Left colon (tissue), 2 donors: ENCODE measurements around the gene ZNF212. TPM values are rescaled to one million over a fixed set of nuclear protein-coding genes. Genes with fewer than 3 reads are reported as not detected.

Experiments used
- ATAC-seq: fragments of 200-7000 bp; cut with Tn5 transposase; one replicate; pipeline ENCODE4 v1.9.1; 2020; ENCODE audit warnings: mild to moderate bottlenecking, moderate library complexity
- DNase-seq, 2 donors: peaks; one replicate each; pipeline ENCODE4 v3.0.0-alpha.2; 2020
- intact Hi-C, 2 donors: fragments of 100-400 bp; cut with DNase I in 1 of 2; cut with micrococcal nuclease in 1 of 2; formaldehyde crosslinking; loops; one replicate each; pipeline versions ENCODE4 v1.11.2 to v1.14.0; 2022; cut with DNase I, micrococcal nuclease
- long read RNA-seq: library from polyadenylated mRNA; unstranded; transcript quantifications from one replicate; pipeline ENCODE4 v2.0.0, GENCODE V29; 2021
- total RNA-seq, 2 donors: library from RNA; stranded (reverse); fragmentation: NEBNext Ultra II Directional; extraction: Animal tissue kit (Norgen Biotek cat#: 25700); gene quantifications; one replicate each; pipeline ENCODE4 v1.2.1, GENCODE V29; 2021
- donor health status: DM: no; HTN: no; CAD: no.
- donor health status: DM: yes; HTN: yes; CAD: no.

The ZNF212 gene
- 1 to 10 TPM; 9.3 to 9.7 TPM for total RNA-seq
- long read RNA-seq, transcript ZNF212-201 (5 exons, 2,810 nt), result major isoform, 5 of 10 reads
- long read RNA-seq, partial matches to known transcripts, result 0 of 10 reads
- long read RNA-seq, other reads (novel, unspliced or antisense), result 5 of 10 reads

- intact Hi-C loops, result no loop called here
- DNase-seq (peak; percentile 88 to 90), ATAC-seq (peak; percentile 100)
Observed at GRCh38 chr7:149239345-149240143, at the start of gene ZNF212. Gene ZNF212 (plus strand): TSS chr7:149239651. CDS start chr7:149239779, 128 bp downstream.

DNA sequence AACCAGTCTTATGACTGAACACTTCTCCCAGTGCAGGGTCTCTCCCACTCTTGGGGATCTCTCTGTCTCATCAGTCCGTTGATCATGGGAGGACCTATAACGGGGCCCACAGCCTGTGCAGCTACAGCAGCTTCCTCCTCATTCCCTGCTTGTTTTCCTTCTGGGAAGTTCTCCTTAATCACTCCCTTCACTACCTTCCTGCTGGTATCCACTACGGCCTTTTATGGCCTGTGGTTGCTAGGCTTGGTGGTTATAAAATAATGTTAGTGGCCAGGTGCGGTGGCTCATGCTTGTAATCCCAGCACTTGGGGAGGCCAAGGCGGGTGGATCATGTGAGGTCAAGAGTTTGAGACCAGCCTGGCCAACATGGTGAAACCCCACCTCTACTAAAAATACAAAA is 47.6 kb upstream of the ZNF212 start:
- ATAC-seq (peak; percentile 76), DNase-seq (peak; percentile 60 to 81)
- intact Hi-C loops, result no loop called here

- intact Hi-C loops, result no loop called here
- DNase-seq (no peak), ATAC-seq (no peak)
Observed at GRCh38 chr7:149194799-149195179, 44.7 kb upstream of the ZNF212 start.

DNA sequence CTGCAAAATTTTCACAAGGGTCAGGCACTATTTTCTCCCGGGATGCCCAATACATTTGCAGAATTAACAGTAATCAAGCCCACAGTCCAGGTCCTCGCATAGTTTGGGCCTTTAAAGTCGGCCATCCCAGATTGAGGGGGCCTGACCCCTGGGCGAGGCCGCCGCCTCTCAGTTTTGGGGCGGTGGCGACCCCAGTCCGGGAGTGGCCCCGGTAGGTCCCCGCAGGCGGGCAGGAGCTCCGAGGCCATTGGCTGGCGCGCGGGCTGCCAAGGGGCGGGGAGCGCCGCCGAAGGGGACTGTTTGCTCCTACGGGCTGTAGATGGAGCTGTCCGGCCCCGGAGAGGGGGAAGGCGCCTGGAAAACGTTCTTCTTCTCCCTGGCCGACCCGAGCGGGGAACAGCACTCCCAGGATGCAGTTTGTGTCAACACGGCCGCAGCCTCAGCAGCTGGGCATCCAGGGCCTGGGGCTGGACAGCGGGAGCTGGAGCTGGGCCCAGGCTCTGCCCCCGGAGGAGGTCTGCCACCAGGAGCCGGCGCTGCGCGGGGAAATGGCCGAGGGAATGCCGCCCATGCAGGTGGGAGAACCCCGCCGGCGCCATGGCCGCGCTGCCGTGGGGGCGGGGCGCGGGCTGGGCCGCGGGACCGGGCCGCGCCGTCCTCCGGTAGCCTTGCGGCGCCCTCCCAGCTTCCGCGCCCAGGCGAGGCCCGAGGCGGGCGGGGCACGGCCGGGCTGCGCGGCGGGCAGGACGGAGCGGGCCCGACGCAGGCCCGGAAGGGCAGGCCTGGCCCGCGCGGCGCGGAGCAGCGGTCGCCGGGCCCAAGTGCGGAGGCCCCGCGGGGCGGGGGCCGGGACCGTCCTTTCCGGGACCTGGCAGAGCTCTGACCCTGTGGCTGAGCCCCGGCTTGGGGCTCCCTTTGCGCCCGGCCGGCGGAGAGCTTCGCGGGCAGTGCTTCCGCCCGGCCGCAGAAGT is 44.0 kb upstream of the ZNF212 start, which contains the start of gene ZNF282:
ZNF282 (plus strand) TSS at position 367 of the 971 bp plus-strand sequence; CDS start at position 411, 44 bp downstream.
- peak; percentile 88 for ATAC-seq
- DNase-seq, result peak; percentile 91 to 92
- intact Hi-C loops, result no loop called here

- intact Hi-C loops, result no loop called here
- ATAC-seq (peak; percentile 0), DNase-seq (peak in 1 of 2 donors; percentile 19)
Observed at GRCh38 chr7:149196151-149196704, 43.2 kb upstream of the ZNF212 start.

DNA sequence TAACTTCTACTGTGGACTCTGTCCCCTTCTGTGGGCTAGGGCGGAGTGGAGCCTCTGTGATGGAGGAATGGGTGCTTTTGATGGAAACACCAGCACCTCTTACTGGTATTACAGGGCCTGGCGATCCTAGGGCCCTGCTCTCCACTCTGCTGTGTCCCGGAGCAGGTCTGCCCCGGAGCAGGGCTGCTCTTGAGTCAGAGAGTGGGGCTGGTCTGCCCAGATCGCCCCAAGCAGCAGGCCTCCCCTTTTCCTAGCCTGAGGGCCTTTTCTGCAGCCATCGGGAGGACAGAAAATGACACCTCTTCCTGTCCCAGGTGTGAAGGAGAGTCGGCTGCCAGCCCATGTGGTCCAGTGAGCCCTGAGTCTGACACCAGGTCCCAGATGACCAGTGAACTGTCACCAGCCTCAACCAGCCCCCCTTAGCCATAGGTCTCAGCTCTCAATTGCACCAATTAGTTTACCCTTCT is 42.7 kb upstream of the ZNF212 start:
- ATAC-seq (peak; percentile 1), DNase-seq (no peak)
- intact Hi-C loops, result no loop called here

GRCh38 chr7:149197675-149198074 is 41.8 kb upstream of the ZNF212 start:
- DNase-seq, result no peak
- ATAC-seq, result no peak
- intact Hi-C loops, result no loop called here

DNA sequence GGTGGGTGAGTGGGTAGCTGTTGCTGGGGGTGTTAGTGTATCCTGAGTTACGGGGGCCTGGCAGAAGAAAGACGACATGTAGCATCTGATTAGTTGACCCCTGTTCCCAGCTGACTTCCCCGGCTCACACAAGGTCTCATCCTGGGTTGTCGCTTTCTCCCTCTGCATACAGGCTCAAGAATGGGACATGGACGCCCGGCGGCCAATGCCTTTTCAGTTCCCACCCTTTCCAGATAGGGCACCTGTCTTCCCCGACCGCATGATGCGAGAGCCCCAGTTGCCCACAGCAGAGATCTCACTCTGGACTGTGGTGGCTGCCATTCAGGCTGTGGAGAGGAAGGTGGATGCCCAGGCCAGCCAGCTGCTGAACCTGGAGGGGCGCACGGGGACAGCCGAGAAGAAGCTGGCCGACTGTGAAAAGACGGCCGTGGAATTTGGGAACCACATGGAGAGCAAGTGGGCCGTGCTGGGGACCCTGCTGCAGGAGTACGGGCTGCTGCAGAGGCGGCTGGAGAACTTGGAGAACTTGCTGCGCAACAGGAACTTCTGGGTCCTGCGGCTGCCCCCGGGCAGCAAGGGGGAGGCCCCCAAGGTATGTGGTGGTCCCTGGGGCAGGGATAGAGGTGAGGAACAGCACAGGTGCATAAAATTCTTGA is 41.2 kb upstream of the ZNF212 start:
- intact Hi-C loops, result no loop called here
- no peak for ATAC-seq
- DNase-seq, result no peak

GRCh38 chr7:149199234-149199995 is 40.0 kb upstream of the ZNF212 start:
- DNase-seq (no peak), ATAC-seq (no peak)
- intact Hi-C loops, result no loop called here

DNA sequence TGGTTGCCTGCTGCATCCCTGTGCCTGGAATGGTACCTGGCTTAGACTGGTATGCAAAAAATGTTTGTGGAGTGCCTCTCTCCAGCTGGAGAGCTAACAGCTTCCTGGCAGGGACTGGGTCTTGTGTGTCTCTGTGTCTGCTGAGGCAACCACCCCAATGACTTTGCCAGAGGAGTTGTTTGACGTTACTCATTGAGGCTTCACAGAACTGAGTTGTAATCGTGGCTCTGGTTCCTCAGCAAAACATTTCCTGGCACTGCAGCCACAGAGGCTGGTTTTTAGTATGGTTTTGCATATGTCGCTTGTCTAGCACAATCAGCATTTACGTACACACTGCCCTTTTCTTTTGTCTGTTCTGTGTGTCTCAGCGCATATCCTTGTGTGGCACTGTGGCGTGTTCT is 36.6 kb upstream of the ZNF212 start:
- intact Hi-C loops, result no loop called here
- no peak for DNase-seq
- no peak for ATAC-seq

- intact Hi-C loops, result no loop called here
- no peak for DNase-seq
- ATAC-seq, result peak; percentile 84
Observed at GRCh38 chr7:149205690-149206381, 33.6 kb upstream of the ZNF212 start.

GRCh38 chr7:149207324-149208035 is 32.0 kb upstream of the ZNF212 start:
- DNase-seq, result no peak
- intact Hi-C loops, result no loop called here

DNA sequence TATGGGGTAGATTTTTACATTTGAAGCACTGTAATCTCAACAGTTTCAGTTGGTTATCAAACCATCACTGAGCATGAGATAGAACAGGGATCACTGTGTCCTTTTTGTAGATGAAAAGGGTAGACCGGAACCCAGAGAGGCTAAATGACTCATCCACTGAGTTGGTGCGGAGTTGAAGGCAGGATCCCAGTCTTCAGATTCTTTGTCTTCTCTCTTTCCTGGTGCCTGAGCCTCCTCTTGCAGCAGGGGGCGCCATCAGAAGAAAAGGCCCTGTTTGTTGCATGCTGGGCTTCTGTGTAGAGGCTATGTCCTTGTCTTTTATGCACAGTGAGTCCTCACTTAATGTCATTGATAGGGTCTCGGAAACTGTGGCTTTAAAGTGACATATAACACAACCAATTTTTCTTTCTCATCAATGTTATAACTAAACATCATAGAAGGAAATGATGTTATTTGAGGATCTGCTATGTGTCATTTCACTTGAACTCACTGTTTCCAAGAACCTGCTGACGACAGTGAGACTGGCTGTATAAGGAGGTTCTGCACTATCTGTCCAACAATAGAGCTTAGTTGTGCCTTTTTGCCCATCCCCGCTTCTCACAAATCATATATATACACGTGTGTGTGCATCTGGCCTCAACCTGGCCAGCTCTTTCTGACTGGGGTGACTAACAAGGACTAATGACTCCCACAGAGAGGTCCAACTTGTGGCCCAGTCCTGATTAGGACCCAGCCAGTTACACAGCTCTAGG is 29.8 kb upstream of the ZNF212 start:
- peak in 1 of 2 donors; percentile 53 for DNase-seq
- peak; percentile 40 for ATAC-seq
- intact Hi-C loops, result no loop called here

More at GRCh38 chr7:149207324-149208035, 32.0 kb upstream of the ZNF212 start:
- ATAC-seq, result no peak

GRCh38 chr7:149210551-149210950 is 28.9 kb upstream of the ZNF212 start:
- intact Hi-C loops, result no loop called here
- ATAC-seq, result no peak
- DNase-seq, result no peak

DNA sequence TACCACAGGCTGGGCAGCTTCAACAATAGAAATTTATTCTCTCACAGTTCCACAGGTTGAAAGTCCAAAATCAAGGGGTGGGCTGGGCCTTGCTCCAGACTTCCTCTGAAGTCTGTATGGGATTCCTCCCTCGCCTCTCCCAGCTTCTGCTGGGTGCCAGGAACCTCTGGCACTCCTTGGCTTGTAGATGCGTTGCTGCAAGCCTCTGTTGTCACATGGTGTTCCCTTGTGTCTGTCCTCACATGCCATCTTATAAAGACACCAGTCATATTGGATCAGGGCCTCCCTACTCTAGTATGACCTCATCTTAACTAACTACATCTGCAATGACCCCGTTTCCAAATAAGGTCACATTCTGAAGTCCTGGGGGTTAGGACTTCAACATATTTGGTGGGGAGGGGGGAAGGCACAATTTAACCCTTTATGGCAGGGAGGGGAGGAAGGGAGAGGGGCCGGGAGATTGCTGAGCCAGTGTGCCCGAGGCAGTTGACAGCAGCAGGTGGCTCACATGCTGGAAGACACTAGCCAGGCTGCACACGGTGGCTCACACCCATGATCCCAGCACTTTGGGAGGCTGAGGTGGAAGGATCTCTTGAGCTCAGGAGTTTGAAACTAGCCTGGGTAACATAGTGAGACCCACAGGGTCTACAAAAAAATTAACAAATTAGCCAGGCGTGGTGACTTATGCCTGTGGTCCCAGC is 25.3 kb upstream of the ZNF212 start:
- intact Hi-C loops, result no loop called here
- ATAC-seq (no peak), DNase-seq (no peak)
